Right lobe of liver (tissue), 6 donors: ENCODE results near the gene COA1. TPM values are rescaled to one million over a fixed set of nuclear protein-coding genes. Genes with fewer than 3 reads are reported as not detected.

Source experiments
- ATAC-seq, 4 donors: fragments of 200-7000 bp; cut with Tn5 transposase; one replicate each; pipeline ENCODE4 v1.9.1; 2020; ENCODE audit warnings: mild to moderate bottlenecking in 4 of 4, moderate library complexity in 4 of 4
- DNase-seq, 3 donors: peaks; one replicate each; pipeline ENCODE4 v3.0.0-alpha.2; 2020
- H3K27ac ChIP-seq, 3 donors: fragments of 200-600 bp; one replicate each; pipeline ENCODE4 v1.8.0; 2022
- H3K27me3 ChIP-seq, 2 donors: fragments of 200-600 bp; one replicate each; pipeline ENCODE4 v1.8.0; 2022
- H3K36me3 ChIP-seq, 4 donors: fragments of 200-600 bp; sonication (generic) in 1 of 4; one replicate each; pipeline versions ENCODE4 v1.5.1 to v1.8.0; 2017 to 2022; ENCODE audit warnings: control low read depth in 1 of 4
- H3K4me1 ChIP-seq, 4 donors: fragments of 200-600 bp; sonication (generic) in 1 of 4; one replicate each; pipeline versions ENCODE4 v1.5.1 to v1.8.0; 2017 to 2022; ENCODE audit warnings: control low read depth in 1 of 4
- H3K4me3 ChIP-seq, 3 donors: fragments of 200-600 bp; one replicate each; pipeline ENCODE4 v1.8.0; 2022
- H3K9me3 ChIP-seq, 4 donors: fragments of 200-600 bp; sonication (generic) in 1 of 4; one replicate each; pipeline versions ENCODE4 v1.5.1 to v1.8.0; 2017 to 2022; ENCODE audit warnings: control low read depth in 1 of 4
- POLR2A ChIP-seq: fragments of 450-650 bp; IDR thresholded peaks from one replicate; pipeline ENCODE4 v1.6.1; 2017; ENCODE audit warnings: antibody characterized with exemption, mild to moderate bottlenecking
- WGBS: methylation state at CpG from one replicate; pipeline ENCODE4 v1.1.6; 2018; ENCODE audit warnings: low coverage, low lambda C conversion rate; ENCODE audit not compliant: insufficient coverage; ENCODE audit errors: missing lambda C conversion rate; 5-methylcytosine and 5-hydroxymethylcytosine counted together
- intact Hi-C, 2 donors: fragments of 100-400 bp; cut with DNase I; formaldehyde crosslinking; loops; one replicate each; pipeline versions ENCODE4 v1.11.2 to v1.14.1; 2022
- total RNA-seq, 6 experiments: library from RNA; depleted of rRNA in 2 of 6; stranded (reverse); fragments of >200 nt in 2 of 6; fragmentation: NEBNext Ultra II Directional in 3 of 6; extraction: Animal tissue kit (Norgen Biotek cat#: 25700) in 3 of 6; gene quantifications; one replicate each; pipeline versions ENCODE4 v1.1.0 to v1.2.4, GENCODE V29; 2016 to 2023
- TF ChIP-seq, protein P1 (sequence below), 4 donors: fragments of 200-600 bp in 3 of 4; fragments of 450-650 bp in 1 of 4; IDR thresholded peaks; one replicate each; pipeline versions ENCODE4 v1.5.1 to v1.8.0; 2016 to 2022; ENCODE audit warnings: antibody characterized with exemption in 4 of 4, mild to moderate bottlenecking in 2 of 4
- donor health status: DM: no; HTN: yes; CAD: no.
- donor health status: DM: no; HTN: no; CAD: no.
- donor health status: DM: no; HTN: no; CAD: no.
- donor health status: DM: no; HTN: yes; CAD: no.
- donor health status: DM: no; HTN: yes; CAD: no.

COA1 gene
- total RNA-seq, 6 experiments from 2014 or later = 15.8 to 35.6 (median 19.9) TPM

- Histone ChIP-seq H3K36me3 (peaks cover 0 to 11% (median 0%) of the 10 kb centered on the region in 4 donors), H3K4me3 (no peak overlapping the region), H3K27ac (no peak overlapping the region), H3K4me1 (no peaks in the 10 kb centered on the region), H3K27me3 (no peaks in the 10 kb centered on the region), H3K9me3 (no peaks in the 10 kb centered on the region)
- ATAC-seq (peak; percentile 48 to 63 (median 57)), DNase-seq (no peak)
- intact Hi-C loops = no loop called here
- TF ChIP-seq, protein P1, sequence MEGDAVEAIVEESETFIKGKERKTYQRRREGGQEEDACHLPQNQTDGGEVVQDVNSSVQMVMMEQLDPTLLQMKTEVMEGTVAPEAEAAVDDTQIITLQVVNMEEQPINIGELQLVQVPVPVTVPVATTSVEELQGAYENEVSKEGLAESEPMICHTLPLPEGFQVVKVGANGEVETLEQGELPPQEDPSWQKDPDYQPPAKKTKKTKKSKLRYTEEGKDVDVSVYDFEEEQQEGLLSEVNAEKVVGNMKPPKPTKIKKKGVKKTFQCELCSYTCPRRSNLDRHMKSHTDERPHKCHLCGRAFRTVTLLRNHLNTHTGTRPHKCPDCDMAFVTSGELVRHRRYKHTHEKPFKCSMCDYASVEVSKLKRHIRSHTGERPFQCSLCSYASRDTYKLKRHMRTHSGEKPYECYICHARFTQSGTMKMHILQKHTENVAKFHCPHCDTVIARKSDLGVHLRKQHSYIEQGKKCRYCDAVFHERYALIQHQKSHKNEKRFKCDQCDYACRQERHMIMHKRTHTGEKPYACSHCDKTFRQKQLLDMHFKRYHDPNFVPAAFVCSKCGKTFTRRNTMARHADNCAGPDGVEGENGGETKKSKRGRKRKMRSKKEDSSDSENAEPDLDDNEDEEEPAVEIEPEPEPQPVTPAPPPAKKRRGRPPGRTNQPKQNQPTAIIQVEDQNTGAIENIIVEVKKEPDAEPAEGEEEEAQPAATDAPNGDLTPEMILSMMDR (IDR thresholded peaks at IDR 0.05) = no peak
- TF ChIP-seq POLR2A = no peak
These were observed 103.9 kb downstream of the COA1 start for GRCh38 chr7:43625453-43625852.

- H3K4me3 ChIP-seq = no peak overlapping the region
- ATAC-seq (no peak), DNase-seq (no peak)
- H3K36me3 ChIP-seq = peaks cover 0 to 11% (median 0%) of the 10 kb centered on the region in 4 donors
- 93% methylated on average over 2 of the region's 2 CpGs for WGBS
- no peaks in the 10 kb centered on the region for H3K4me1 ChIP-seq
- no peaks in the 10 kb centered on the region for H3K27me3 ChIP-seq
- H3K27ac ChIP-seq = no peak overlapping the region
- intact Hi-C loops = no loop called here
- H3K9me3 ChIP-seq = no peaks in the 10 kb centered on the region
- TF ChIP-seq, protein P1 (IDR thresholded peaks at IDR 0.05) = no peak
- no peak for TF ChIP-seq POLR2A
These were observed 105.2 kb downstream of the COA1 start for GRCh38 chr7:43624156-43624555.

DNA sequence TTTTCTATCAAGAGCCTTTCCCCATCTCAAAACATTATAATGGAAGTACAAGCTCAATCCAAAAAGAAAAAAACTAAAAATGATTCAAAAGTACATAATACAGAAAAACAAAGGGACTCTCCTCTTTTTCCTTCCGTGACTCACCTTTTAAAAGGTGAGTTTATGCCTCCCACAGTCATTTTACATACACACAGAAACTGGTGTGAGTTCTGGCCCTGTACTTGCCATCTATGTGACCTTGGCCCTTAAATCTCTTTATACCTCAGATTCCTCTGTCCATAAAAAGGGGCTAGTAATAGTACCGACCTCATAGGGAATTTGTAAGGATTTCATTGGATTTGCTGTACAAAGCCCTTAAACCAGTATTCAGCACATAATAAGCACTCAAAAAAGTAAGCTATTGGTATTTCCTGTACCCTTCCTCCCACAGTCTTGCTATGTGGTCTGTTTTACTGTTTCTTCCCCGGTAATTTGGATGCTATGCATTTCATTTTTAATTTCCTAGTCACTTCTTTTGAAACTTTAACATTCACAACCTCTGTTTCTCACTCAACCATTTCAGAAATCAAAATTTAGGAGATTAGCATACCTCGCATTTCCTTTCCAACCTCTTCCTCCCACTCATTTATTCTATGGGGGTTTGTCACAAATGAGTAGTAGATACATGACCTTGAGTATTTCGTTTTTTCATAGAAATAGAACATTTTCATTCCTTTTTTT lies 107.4 kb downstream of the COA1 start:
- intact Hi-C loops = no loop called here
- no peaks in the 10 kb centered on the region for H3K4me1 ChIP-seq
- H3K9me3 ChIP-seq = no peaks in the 10 kb centered on the region
- no peak overlapping the region for H3K4me3 ChIP-seq
- peaks cover 0 to 11% (median 0%) of the 10 kb centered on the region in 4 donors for H3K36me3 ChIP-seq
- TF ChIP-seq, protein P1 (IDR thresholded peaks at IDR 0.05) = no peak
- TF ChIP-seq POLR2A = no peak
- no peaks in the 10 kb centered on the region for H3K27me3 ChIP-seq
- DNase-seq (no peak), ATAC-seq (no peak)
- 80% methylated on average over 5 of the region's 5 CpGs for WGBS
- H3K27ac ChIP-seq = no peak overlapping the region

GRCh38 chr7:43619213-43620012 lies 109.9 kb downstream of the COA1 start:
- no peak overlapping the region for H3K27ac ChIP-seq
- peaks cover 0 to 4% (median 0%) of the 10 kb centered on the region in 4 donors for H3K36me3 ChIP-seq
- H3K4me1 ChIP-seq = no peaks in the 10 kb centered on the region
- DNase-seq (no peak), ATAC-seq (peak in 1 of 4 donors; percentile 66)
- 82% methylated on average over 4 of the region's 4 CpGs for WGBS
- intact Hi-C loops = no loop called here
- no peaks in the 10 kb centered on the region for H3K27me3 ChIP-seq
- no peaks in the 10 kb centered on the region for H3K9me3 ChIP-seq
- H3K4me3 ChIP-seq = no peak overlapping the region
- TF ChIP-seq, protein P1 (IDR thresholded peaks at IDR 0.05) = no peak
- TF ChIP-seq POLR2A = no peak
